ENCODE results near the gene S1PR1. TPM values are rescaled to one million over a fixed set of nuclear protein-coding genes. Genes with fewer than 3 reads are reported as not detected.

Gene S1PR1
- total RNA-seq, 1 donor from 2014 or later: 79.1 TPM

- H3K27me3 Mint-ChIP-seq (ENCODE audit: unreplicated experiment): no peaks in the 10 kb centered on the region
- H3K4me1 Mint-ChIP-seq (ENCODE audit: unreplicated experiment): peaks cover 9% of the 10 kb centered on the region
- H3K27ac Mint-ChIP-seq (ENCODE audit: unreplicated experiment): no peak overlapping the region
- no peaks in the 10 kb centered on the region for H3K9me3 Mint-ChIP-seq (ENCODE audit: unreplicated experiment)
- H3K4me3 Mint-ChIP-seq (ENCODE audit: unreplicated experiment): no peak overlapping the region
- no peaks in the 10 kb centered on the region for H3K36me3 Mint-ChIP-seq (ENCODE audit: low read depth, unreplicated experiment)
- DNase-seq (ENCODE audit: low spot score): no peak
- TF ChIP-seq CTCF (IDR thresholded peaks at IDR 0.05; ENCODE audit: unreplicated experiment): no peak
These were observed 45.7 kb downstream of the S1PR1 start for GRCh38 chr1:101282314-101283038.

- H3K27me3 Mint-ChIP-seq (ENCODE audit: unreplicated experiment): no peaks in the 10 kb centered on the region
- no peaks in the 10 kb centered on the region for H3K9me3 Mint-ChIP-seq (ENCODE audit: unreplicated experiment)
- H3K4me1 Mint-ChIP-seq (ENCODE audit: unreplicated experiment): peaks cover 9% of the 10 kb centered on the region
- H3K36me3 Mint-ChIP-seq (ENCODE audit: low read depth, unreplicated experiment): no peaks in the 10 kb centered on the region
- H3K27ac Mint-ChIP-seq (ENCODE audit: unreplicated experiment): no peak overlapping the region
- no peak for TF ChIP-seq CTCF (IDR thresholded peaks at IDR 0.05; ENCODE audit: unreplicated experiment)
- DNase-seq (ENCODE audit: low spot score): no peak
- H3K4me3 Mint-ChIP-seq (ENCODE audit: unreplicated experiment): no peak overlapping the region
These were observed 46.6 kb downstream of the S1PR1 start for GRCh38 chr1:101283443-101283842.

- H3K9me3 Mint-ChIP-seq (ENCODE audit: unreplicated experiment): no peaks in the 10 kb centered on the region
- H3K4me3 Mint-ChIP-seq (ENCODE audit: unreplicated experiment): no peak overlapping the region
- no peak for DNase-seq (ENCODE audit: low spot score)
- H3K4me1 Mint-ChIP-seq (ENCODE audit: unreplicated experiment): peaks cover 13% of the 10 kb centered on the region
- no peak for TF ChIP-seq CTCF (IDR thresholded peaks at IDR 0.05; ENCODE audit: unreplicated experiment)
- H3K36me3 Mint-ChIP-seq (ENCODE audit: low read depth, unreplicated experiment): no peaks in the 10 kb centered on the region
- no peak overlapping the region for H3K27ac Mint-ChIP-seq (ENCODE audit: unreplicated experiment)
- H3K27me3 Mint-ChIP-seq (ENCODE audit: unreplicated experiment): peaks cover under 1% of the 10 kb centered on the region
These were observed 47.2 kb downstream of the S1PR1 start for GRCh38 chr1:101284021-101284420.

GRCh38 chr1:101284622-101285218 is 47.9 kb downstream of the S1PR1 start:
- Mint-ChIP-seq H3K27ac (ENCODE audit: unreplicated experiment) (no peak overlapping the region), H3K9me3 (ENCODE audit: unreplicated experiment) (no peaks in the 10 kb centered on the region), H3K27me3 (ENCODE audit: unreplicated experiment) (peaks cover 2% of the 10 kb centered on the region)

More at GRCh38 chr1:101284622-101285218, 47.9 kb downstream of the S1PR1 start:
- peaks cover 11% of the 10 kb centered on the region for H3K4me1 Mint-ChIP-seq (ENCODE audit: unreplicated experiment)
- no peak for TF ChIP-seq CTCF (IDR thresholded peaks at IDR 0.05; ENCODE audit: unreplicated experiment)
- no peaks in the 10 kb centered on the region for H3K36me3 Mint-ChIP-seq (ENCODE audit: low read depth, unreplicated experiment)
- H3K4me3 Mint-ChIP-seq (ENCODE audit: unreplicated experiment): no peak overlapping the region
- no peak for DNase-seq (ENCODE audit: low spot score)
